WTC11 (cell line): Measurements from ENCODE around the gene PTPN7. TPM values are rescaled to one million over a fixed set of nuclear protein-coding genes. Genes with fewer than 3 reads are reported as not detected.

Experiments used
- ATAC-seq: fragments of 200-7000 bp; cut with Tn5 transposase; 2 replicates; pipeline ENCODE4 v1.10.0; 2021; ENCODE audit warnings: mild to moderate bottlenecking, moderate library complexity
- CTCF ChIA-PET: fragments of 300-600 bp; sonication (Branson Sonifier 250); formaldehyde crosslinking; loops from one replicate; lab custom pipeline; 2021; ENCODE audit warnings: antibody characterized with exemption; lab: Charles Lee
- POLR2A ChIA-PET: fragments of 350-600 bp; sonication (Branson Sonifier 250); formaldehyde crosslinking; loops from one replicate; lab custom pipeline; 2021; ENCODE audit warnings: antibody characterized with exemption; lab: Charles Lee
- DNase-seq: peaks from one replicate; pipeline ENCODE4 v3.0.0; 2021; ENCODE audit warnings: low spot score
- H3K27ac Mint-ChIP-seq: 2 replicates; pipeline ENCODE4 v1.8.0; 2021; ENCODE audit warnings: mixed read lengths
- H3K27me3 Mint-ChIP-seq: 2 replicates; pipeline ENCODE4 v1.8.0; 2021; ENCODE audit warnings: low read depth, mild to moderate bottlenecking, moderate library complexity, mixed read lengths
- H3K36me3 Mint-ChIP-seq: 2 replicates; pipeline ENCODE4 v1.8.0; 2021; ENCODE audit warnings: mixed read lengths
- H3K4me1 Mint-ChIP-seq: 2 replicates; pipeline ENCODE4 v1.8.0; 2022; ENCODE audit warnings: mixed read lengths
- H3K4me3 Mint-ChIP-seq: 2 replicates; pipeline ENCODE4 v1.8.0; 2021; ENCODE audit warnings: mild to moderate bottlenecking, moderate library complexity, mixed read lengths
- H3K9me3 Mint-ChIP-seq: 2 replicates; pipeline ENCODE4 v1.8.0; 2021; ENCODE audit warnings: mixed read lengths
- CREM ChIP-seq: sonication (generic); formaldehyde crosslinking; IDR thresholded peaks from 2 replicates; pipeline ENCODE4 v1.8.1; 2022; ENCODE audit warnings: mild to moderate bottlenecking, missing genetic modification reagents, moderate library complexity
- ETV6 ChIP-seq: sonication (generic); formaldehyde crosslinking; IDR thresholded peaks from 2 replicates; pipeline ENCODE4 v1.8.1; 2022; ENCODE audit warnings: mild to moderate bottlenecking, missing genetic modification reagents
- FOXP1 ChIP-seq: sonication (generic); formaldehyde crosslinking; IDR thresholded peaks from 2 replicates; pipeline ENCODE4 v1.8.0; 2022; ENCODE audit warnings: missing genetic modification reagents, mild to moderate bottlenecking, moderate library complexity, borderline replicate concordance
- KAT7 ChIP-seq: sonication (generic); formaldehyde crosslinking; IDR thresholded peaks from 2 replicates; pipeline ENCODE4 v1.8.1; 2023; ENCODE audit warnings: missing genetic modification reagents, mild to moderate bottlenecking, borderline replicate concordance
- NFATC4 ChIP-seq: fragments of 250-450 bp; sonication (Bioruptor Pico); IDR thresholded peaks from 2 replicates; pipeline ENCODE4 v1.9.0; 2021; ENCODE audit warnings: mild to moderate bottlenecking
- NFE2L1 ChIP-seq: sonication (generic); formaldehyde crosslinking; IDR thresholded peaks from 2 replicates; pipeline ENCODE4 v1.8.1; 2023; ENCODE audit warnings: missing genetic modification reagents
- NFYB ChIP-seq: sonication (generic); formaldehyde crosslinking; conservative IDR thresholded peaks from 2 replicates; pipeline ENCODE4 v1.8.0; 2022; ENCODE audit warnings: low read depth, missing genetic modification reagents
- NR1H2 ChIP-seq: sonication (generic); formaldehyde crosslinking; IDR thresholded peaks from 2 replicates; pipeline ENCODE4 v1.9.0; 2021; ENCODE audit warnings: mild to moderate bottlenecking, moderate library complexity, missing genetic modification reagents
- NR2C2 ChIP-seq: sonication (generic); formaldehyde crosslinking; IDR thresholded peaks from 2 replicates; pipeline ENCODE4 v1.8.0; 2022; ENCODE audit warnings: mild to moderate bottlenecking, missing genetic modification reagents
- OVOL2 ChIP-seq: fragments of 250-450 bp; sonication (Bioruptor Pico); IDR thresholded peaks from 2 replicates; pipeline ENCODE4 v1.9.0; 2021; ENCODE audit warnings: mild to moderate bottlenecking, borderline replicate concordance
- SMAD3 ChIP-seq: sonication (generic); formaldehyde crosslinking; IDR thresholded peaks from 2 replicates; pipeline ENCODE4 v1.8.0; 2022; ENCODE audit warnings: missing genetic modification reagents, mild to moderate bottlenecking, borderline replicate concordance
- SOX15 ChIP-seq: fragments of 250-450 bp; sonication (Bioruptor Pico); IDR thresholded peaks from 2 replicates; pipeline ENCODE4 v1.9.0; 2021; ENCODE audit warnings: mild to moderate bottlenecking
- ZNF416 ChIP-seq: fragments of 250-450 bp; sonication (Bioruptor Pico); IDR thresholded peaks from 2 replicates; pipeline ENCODE4 v1.9.0; 2021; ENCODE audit warnings: mild to moderate bottlenecking, inconsistent platforms
- ZNF423 ChIP-seq: fragments of 250-450 bp; sonication (Bioruptor Pico); IDR thresholded peaks from 2 replicates; pipeline ENCODE4 v2.1.2; 2022; ENCODE audit warnings: mild to moderate bottlenecking, moderate library complexity
- ZNF671 ChIP-seq: fragments of 250-450 bp; sonication (Bioruptor Pico); IDR thresholded peaks from 2 replicates; pipeline ENCODE4 v1.8.0; 2021; ENCODE audit warnings: mild to moderate bottlenecking
- total RNA-seq: library from RNA; stranded (reverse); gene quantifications from 3 replicates; pipeline ENCODE4 v1.2.3, GENCODE V29; 2021
- TF ChIP-seq, protein P1 (sequence below): sonication (generic); formaldehyde crosslinking; IDR thresholded peaks from 2 replicates; pipeline ENCODE4 v1.8.1; 2023; ENCODE audit warnings: mild to moderate bottlenecking, moderate library complexity, missing genetic modification reagents
- TF ChIP-seq, protein P2 (sequence below): sonication (generic); formaldehyde crosslinking; IDR thresholded peaks from 2 replicates; pipeline ENCODE4 v1.8.0; 2022; ENCODE audit warnings: mild to moderate bottlenecking, missing genetic modification reagents
- TF ChIP-seq, protein P3 (sequence below): fragments of 200-600 bp; IDR thresholded peaks from 2 replicates; pipeline ENCODE4 v1.8.0; 2022; ENCODE audit warnings: antibody characterized with exemption
- TF ChIP-seq, protein P4 (sequence below): fragments of 250-450 bp; sonication (Bioruptor Pico); IDR thresholded peaks from 2 replicates; pipeline ENCODE4 v1.9.0; 2021; ENCODE audit warnings: mild to moderate bottlenecking, borderline replicate concordance
- TF ChIP-seq, protein P5 (sequence below): sonication (generic); formaldehyde crosslinking; IDR thresholded peaks from 2 replicates; pipeline ENCODE4 v1.8.1; 2023; ENCODE audit warnings: mild to moderate bottlenecking, missing genetic modification reagents
- TF ChIP-seq, protein P6 (sequence below): sonication (generic); formaldehyde crosslinking; IDR thresholded peaks from 2 replicates; pipeline ENCODE4 v1.8.0; 2022; ENCODE audit warnings: mild to moderate bottlenecking, missing genetic modification reagents
- TF ChIP-seq, protein P7 (sequence below): sonication (generic); formaldehyde crosslinking; IDR thresholded peaks from 2 replicates; pipeline ENCODE4 v1.8.0; 2023; ENCODE audit warnings: missing genetic modification reagents

The PTPN7 gene
- total RNA-seq, 1 experiment from 2014 or later, result 0.98 TPM

DNA sequence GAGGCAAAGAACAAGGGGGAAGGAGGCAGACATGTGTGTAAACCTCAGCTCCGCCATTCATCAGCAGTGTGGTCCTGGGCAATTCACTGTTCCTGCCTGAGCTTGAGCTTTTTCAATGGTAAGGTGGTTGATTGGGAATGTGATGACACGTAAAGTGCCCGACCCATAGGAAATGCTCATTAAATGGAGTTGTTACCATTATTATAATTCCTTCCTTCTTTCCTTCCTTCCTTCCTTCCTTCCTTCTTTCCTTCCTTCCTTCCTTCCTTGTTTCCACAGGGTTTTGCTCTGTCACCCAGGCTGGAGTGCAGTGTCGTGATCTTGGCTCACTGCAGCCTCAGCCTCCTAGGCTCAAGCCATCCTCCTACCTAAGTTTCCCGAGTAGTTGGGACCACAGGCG, 33.3 kb downstream of the PTPN7 start (continued):
- TF ChIP-seq, protein P1, sequence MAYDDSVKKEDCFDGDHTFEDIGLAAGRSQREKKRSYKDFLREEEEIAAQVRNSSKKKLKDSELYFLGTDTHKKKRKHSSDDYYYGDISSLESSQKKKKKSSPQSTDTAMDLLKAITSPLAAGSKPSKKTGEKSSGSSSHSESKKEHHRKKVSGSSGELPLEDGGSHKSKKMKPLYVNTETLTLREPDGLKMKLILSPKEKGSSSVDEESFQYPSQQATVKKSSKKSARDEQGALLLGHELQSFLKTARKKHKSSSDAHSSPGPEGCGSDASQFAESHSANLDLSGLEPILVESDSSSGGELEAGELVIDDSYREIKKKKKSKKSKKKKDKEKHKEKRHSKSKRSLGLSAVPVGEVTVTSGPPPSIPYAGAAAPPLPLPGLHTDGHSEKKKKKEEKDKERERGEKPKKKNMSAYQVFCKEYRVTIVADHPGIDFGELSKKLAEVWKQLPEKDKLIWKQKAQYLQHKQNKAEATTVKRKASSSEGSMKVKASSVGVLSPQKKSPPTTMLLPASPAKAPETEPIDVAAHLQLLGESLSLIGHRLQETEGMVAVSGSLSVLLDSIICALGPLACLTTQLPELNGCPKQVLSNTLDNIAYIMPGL, result no peak
- TF ChIP-seq NFE2L1, result no peak
- TF ChIP-seq, protein P2, sequence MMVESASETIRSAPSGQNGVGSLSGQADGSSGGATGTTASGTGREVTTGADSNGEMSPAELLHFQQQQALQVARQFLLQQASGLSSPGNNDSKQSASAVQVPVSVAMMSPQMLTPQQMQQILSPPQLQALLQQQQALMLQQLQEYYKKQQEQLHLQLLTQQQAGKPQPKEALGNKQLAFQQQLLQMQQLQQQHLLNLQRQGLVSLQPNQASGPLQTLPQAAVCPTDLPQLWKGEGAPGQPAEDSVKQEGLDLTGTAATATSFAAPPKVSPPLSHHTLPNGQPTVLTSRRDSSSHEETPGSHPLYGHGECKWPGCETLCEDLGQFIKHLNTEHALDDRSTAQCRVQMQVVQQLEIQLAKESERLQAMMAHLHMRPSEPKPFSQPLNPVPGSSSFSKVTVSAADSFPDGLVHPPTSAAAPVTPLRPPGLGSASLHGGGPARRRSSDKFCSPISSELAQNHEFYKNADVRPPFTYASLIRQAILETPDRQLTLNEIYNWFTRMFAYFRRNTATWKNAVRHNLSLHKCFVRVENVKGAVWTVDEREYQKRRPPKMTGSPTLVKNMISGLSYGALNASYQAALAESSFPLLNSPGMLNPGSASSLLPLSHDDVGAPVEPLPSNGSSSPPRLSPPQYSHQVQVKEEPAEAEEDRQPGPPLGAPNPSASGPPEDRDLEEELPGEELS (CRISPR knock-in tag), result no peak

DNA sequence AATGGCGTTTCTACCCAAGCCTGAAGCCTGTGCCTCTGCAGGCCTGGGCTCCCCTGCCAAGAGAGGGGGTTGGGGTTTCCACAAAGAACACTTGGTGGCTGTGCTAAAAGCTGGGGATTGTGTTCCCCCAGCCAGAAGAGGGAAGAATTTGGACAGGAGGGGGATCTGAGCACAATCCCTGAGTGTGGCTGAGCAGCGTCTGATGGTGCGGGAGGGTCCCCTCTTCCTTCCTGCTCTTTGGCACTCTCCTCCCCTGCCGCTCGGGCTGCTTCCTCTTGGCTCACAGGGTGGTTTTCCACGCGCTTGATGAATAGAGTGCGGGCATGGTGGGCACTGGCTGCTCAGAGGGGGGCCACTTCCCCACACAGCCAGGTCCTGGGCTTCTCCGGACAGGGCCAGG, 34.0 kb downstream of the PTPN7 start:
- CTCF ChIA-PET, result interaction anchor here (0.7 to 5.5 kb wide), 3 partner anchors 8 to 160 kb away, joined by 3 to 76 read pairs (median 3); no protein-coding TSS in a partner anchor
- TF ChIP-seq, protein P3, sequence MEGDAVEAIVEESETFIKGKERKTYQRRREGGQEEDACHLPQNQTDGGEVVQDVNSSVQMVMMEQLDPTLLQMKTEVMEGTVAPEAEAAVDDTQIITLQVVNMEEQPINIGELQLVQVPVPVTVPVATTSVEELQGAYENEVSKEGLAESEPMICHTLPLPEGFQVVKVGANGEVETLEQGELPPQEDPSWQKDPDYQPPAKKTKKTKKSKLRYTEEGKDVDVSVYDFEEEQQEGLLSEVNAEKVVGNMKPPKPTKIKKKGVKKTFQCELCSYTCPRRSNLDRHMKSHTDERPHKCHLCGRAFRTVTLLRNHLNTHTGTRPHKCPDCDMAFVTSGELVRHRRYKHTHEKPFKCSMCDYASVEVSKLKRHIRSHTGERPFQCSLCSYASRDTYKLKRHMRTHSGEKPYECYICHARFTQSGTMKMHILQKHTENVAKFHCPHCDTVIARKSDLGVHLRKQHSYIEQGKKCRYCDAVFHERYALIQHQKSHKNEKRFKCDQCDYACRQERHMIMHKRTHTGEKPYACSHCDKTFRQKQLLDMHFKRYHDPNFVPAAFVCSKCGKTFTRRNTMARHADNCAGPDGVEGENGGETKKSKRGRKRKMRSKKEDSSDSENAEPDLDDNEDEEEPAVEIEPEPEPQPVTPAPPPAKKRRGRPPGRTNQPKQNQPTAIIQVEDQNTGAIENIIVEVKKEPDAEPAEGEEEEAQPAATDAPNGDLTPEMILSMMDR, result no peak
- TF ChIP-seq, protein P4, sequence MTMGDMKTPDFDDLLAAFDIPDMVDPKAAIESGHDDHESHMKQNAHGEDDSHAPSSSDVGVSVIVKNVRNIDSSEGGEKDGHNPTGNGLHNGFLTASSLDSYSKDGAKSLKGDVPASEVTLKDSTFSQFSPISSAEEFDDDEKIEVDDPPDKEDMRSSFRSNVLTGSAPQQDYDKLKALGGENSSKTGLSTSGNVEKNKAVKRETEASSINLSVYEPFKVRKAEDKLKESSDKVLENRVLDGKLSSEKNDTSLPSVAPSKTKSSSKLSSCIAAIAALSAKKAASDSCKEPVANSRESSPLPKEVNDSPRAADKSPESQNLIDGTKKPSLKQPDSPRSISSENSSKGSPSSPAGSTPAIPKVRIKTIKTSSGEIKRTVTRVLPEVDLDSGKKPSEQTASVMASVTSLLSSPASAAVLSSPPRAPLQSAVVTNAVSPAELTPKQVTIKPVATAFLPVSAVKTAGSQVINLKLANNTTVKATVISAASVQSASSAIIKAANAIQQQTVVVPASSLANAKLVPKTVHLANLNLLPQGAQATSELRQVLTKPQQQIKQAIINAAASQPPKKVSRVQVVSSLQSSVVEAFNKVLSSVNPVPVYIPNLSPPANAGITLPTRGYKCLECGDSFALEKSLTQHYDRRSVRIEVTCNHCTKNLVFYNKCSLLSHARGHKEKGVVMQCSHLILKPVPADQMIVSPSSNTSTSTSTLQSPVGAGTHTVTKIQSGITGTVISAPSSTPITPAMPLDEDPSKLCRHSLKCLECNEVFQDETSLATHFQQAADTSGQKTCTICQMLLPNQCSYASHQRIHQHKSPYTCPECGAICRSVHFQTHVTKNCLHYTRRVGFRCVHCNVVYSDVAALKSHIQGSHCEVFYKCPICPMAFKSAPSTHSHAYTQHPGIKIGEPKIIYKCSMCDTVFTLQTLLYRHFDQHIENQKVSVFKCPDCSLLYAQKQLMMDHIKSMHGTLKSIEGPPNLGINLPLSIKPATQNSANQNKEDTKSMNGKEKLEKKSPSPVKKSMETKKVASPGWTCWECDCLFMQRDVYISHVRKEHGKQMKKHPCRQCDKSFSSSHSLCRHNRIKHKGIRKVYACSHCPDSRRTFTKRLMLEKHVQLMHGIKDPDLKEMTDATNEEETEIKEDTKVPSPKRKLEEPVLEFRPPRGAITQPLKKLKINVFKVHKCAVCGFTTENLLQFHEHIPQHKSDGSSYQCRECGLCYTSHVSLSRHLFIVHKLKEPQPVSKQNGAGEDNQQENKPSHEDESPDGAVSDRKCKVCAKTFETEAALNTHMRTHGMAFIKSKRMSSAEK, result no peak
- no peak for TF ChIP-seq NFATC4 (CRISPR knock-in tag)
- no peak for TF ChIP-seq NFYB (CRISPR knock-in tag)
- no peak for TF ChIP-seq KAT7 (CRISPR knock-in tag)
- TF ChIP-seq NR2C2 (CRISPR knock-in tag), result no peak
- TF ChIP-seq CREM (CRISPR knock-in tag), result no peak
- TF ChIP-seq, protein P5, sequence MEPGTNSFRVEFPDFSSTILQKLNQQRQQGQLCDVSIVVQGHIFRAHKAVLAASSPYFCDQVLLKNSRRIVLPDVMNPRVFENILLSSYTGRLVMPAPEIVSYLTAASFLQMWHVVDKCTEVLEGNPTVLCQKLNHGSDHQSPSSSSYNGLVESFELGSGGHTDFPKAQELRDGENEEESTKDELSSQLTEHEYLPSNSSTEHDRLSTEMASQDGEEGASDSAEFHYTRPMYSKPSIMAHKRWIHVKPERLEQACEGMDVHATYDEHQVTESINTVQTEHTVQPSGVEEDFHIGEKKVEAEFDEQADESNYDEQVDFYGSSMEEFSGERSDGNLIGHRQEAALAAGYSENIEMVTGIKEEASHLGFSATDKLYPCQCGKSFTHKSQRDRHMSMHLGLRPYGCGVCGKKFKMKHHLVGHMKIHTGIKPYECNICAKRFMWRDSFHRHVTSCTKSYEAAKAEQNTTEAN (CRISPR knock-in tag), result no peak
- H3K27ac Mint-ChIP-seq, result no peak overlapping the region
- ATAC-seq (no peak), DNase-seq (no peak)
- H3K4me3 Mint-ChIP-seq, result no peak overlapping the region
- H3K9me3 Mint-ChIP-seq, result no peaks in the 10 kb centered on the region
- H3K36me3 Mint-ChIP-seq, result no peaks in the 10 kb centered on the region
- peaks cover 9% of the 10 kb centered on the region for H3K4me1 Mint-ChIP-seq
- POLR2A ChIA-PET, result interaction anchor here (0.7 kb wide), 1 partner anchor 297 kb away, joined by 3 read pairs; no protein-coding TSS in a partner anchor
- no peaks in the 10 kb centered on the region; the same call in 1 of the 2 replicates for H3K27me3 Mint-ChIP-seq

DNA sequence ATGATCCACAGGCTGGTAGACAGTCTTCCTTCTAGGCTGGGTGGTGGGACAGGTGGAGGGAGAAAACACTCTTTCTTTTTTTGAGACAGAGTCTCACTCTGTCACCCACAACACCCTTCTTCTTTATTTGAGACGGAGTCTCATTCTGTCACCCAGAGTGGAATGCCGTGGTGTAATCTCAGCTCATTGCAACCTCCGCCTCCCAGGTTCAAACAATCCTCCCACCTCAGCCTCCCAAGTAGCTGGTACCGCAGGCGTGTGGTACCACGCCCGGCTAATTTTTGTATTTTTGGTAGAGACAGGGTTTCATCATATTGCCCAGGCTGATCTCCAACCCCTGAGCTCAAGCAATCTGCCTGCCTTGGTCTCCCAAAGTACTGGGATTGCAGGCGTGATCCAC, 34.8 kb downstream of the PTPN7 start:
- no peaks in the 10 kb centered on the region for H3K9me3 Mint-ChIP-seq
- no peak for DNase-seq
- H3K4me3 Mint-ChIP-seq, result no peak overlapping the region
- H3K4me1 Mint-ChIP-seq, result peaks cover 9% of the 10 kb centered on the region
- H3K36me3 Mint-ChIP-seq, result no peaks in the 10 kb centered on the region
- ChIA-PET POLR2A (interaction anchor here (0.7 kb wide), 1 partner anchor 298 kb away, joined by 3 read pairs; no protein-coding TSS in a partner anchor), CTCF (interaction anchor here (0.6 to 5.5 kb wide), 4 partner anchors 9 to 248 kb away, joined by 3 to 76 read pairs (median 3); partner anchors contain the start of gene ELF3)
- H3K27me3 Mint-ChIP-seq, result no peaks in the 10 kb centered on the region; the same call in 1 of the 2 replicates
- ATAC-seq, result no peak
- no peak overlapping the region for H3K27ac Mint-ChIP-seq
- no peak for TF ChIP-seq CREM (CRISPR knock-in tag)
- no peak for TF ChIP-seq SOX15 (CRISPR knock-in tag)
- no peak for TF ChIP-seq OVOL2 (CRISPR knock-in tag)
- TF ChIP-seq ZNF671, result no peak
- TF ChIP-seq, protein P6, sequence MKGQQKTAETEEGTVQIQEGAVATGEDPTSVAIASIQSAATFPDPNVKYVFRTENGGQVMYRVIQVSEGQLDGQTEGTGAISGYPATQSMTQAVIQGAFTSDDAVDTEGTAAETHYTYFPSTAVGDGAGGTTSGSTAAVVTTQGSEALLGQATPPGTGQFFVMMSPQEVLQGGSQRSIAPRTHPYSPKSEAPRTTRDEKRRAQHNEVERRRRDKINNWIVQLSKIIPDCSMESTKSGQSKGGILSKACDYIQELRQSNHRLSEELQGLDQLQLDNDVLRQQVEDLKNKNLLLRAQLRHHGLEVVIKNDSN (CRISPR knock-in tag), result no peak
- TF ChIP-seq, protein P7, sequence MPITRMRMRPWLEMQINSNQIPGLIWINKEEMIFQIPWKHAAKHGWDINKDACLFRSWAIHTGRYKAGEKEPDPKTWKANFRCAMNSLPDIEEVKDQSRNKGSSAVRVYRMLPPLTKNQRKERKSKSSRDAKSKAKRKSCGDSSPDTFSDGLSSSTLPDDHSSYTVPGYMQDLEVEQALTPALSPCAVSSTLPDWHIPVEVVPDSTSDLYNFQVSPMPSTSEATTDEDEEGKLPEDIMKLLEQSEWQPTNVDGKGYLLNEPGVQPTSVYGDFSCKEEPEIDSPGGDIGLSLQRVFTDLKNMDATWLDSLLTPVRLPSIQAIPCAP (CRISPR knock-in tag), result no peak
- TF ChIP-seq FOXP1 (CRISPR knock-in tag), result no peak
- TF ChIP-seq NR1H2 (CRISPR knock-in tag), result no peak
- no peak for TF ChIP-seq ETV6 (CRISPR knock-in tag)
- no peak for TF ChIP-seq ZNF416 (CRISPR knock-in tag)
- TF ChIP-seq ZNF423 (CRISPR knock-in tag), result no peak
- TF ChIP-seq SMAD3 (CRISPR knock-in tag), result no peak
